NCI-H187 treated with DMSO at 0.1 percent for 48 hours (cell line): Measurements from ENCODE around the gene TENM3.
"Not testable (repeated sequence)": the region's sequence is repeated elsewhere in the genome, so short reads cannot be mapped to it uniquely, and the experiment has no call there.

Experiments
- DNase-seq: peaks from one replicate; lab custom pipeline; 2025; lab: John Stamatoyannopoulos, UW

Gene TENM3

DNA sequence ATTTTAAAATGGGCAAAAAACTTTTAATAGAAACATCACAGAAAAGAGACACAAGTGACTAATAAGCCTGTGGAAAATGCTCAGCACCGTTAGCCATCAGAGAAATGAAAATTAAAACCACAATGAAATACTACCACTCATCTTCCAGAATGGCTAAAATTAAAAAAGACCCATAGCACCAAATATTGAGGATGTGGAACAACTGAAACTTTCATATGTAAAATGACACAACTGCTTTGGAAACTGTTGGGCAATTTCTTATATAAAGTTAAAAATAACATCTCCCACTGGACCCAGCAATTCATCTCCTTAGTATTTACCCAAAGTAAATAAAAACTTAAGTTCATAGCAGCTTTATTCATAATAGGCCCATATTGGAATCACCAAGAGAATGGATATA lies 94.2 kb downstream of the TENM3 start:
- DNase-seq: no peak

DNA sequence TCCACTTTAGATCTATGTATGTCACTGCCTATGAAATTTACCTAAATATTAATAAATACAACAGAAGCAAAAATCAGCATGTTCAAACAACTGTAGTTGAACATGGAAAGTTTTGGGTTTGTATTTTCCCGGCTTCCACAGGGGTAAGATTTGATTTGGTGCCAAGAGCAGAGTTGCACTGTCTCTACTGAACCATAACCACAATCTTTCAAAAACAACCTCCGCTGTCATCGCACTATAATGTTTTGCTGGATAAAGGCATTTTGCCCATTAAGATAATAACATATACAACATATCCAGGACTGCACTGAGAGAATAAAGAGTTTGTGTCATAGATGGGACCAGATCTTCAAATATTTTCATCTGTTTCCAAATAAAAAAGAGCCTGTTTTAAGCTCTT lies 94.9 kb downstream of the TENM3 start:
- DNase-seq: no peak

DNA sequence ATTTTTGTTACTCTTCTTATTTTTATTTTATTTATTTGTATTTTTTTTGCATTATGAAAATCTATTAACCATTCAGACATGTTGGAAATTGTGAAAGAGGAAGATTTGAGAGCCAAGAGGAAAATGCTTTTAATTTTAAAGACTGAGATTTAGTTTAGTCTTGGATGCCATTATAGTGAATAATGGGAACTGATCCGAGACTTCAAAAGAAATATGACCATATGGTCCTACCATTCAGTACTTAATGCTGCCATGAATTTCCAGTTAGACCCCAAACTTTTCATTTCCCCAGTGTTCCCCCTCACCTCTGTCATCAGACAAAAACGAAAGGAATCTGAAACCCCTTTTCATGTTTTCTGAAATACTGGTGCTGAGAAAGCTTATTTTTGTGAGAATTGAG lies 95.5 kb downstream of the TENM3 start:
- DNase-seq: no peak

DNA sequence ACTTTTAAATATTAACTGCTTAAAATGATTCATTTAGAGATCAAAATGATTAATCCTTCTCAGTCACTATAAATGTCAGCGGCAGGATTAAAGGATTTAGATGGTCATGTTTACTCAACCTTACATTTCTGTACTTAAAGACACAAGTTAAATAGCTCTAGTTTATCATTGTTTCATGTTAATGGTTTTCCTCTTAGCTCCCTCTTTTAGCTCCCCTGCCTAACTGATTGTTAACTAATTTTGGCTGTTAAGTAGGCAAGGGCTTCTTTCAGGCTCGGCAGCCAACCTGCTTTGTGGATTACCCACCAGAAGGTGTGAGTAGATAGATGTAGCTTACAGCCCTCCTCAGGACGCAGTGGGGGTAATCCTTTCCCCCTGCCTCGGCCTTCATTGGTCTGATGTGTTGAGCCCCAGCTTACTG lies 96.0 kb downstream of the TENM3 start:
- DNase-seq: no peak

DNA sequence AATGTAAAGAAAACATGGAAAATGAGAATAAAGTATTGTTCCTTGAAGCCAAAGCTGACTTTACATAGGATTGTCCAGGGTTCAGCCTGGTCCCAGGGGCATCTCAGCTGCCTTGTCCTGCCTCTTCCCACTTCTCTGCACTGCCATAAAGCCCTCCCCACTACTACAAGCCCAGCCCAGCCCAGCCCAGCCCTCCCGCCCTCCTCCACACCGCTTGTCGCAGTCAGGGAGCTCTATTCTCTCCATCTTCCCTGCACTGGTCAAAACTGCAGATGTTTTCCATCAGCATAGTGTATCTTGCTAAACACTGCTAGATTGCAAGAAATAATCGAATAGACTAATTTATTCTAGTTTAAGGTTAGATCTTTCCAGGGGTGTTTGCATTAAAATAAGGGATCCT lies 100.3 kb downstream of the TENM3 start:
- no peak for DNase-seq

DNA sequence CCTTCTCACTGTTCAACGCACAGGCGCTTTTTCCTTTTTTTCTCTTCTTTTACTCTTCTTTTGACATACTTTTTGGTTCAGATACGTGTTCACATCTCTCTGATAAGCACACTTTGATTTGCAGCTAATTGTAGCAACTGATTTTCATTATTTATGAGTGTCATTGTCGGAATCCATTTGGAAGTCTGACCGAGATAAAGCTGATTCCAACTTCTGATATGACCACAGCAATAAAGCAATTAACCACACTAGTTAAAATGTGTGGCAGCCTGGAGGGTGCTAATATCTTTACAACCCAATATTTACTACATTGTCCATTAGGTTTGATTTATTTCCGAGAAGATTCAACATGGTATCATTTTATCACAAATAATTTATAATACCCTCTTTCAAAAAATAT lies 101.8 kb downstream of the TENM3 start:
- no peak for DNase-seq

DNA sequence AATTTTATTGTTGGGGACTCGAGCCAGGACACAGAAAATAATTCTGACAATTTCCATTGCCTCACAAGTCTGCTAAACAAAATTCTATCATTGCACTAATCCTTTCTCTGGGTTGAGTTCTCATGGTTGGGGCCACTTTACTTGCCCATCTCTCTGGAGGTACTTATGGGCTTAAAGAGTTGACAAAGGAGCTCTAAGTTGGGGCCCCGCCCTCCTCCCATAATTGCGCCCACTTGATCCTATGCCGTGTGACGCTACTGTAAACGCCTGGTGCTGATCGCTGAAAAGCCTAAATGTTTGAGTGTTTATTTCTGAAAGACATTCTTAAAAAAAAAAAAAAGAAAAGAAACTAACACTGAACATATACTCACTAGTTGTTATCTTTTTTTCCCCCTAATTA lies 103.0 kb downstream of the TENM3 start:
- no peak for DNase-seq

DNA sequence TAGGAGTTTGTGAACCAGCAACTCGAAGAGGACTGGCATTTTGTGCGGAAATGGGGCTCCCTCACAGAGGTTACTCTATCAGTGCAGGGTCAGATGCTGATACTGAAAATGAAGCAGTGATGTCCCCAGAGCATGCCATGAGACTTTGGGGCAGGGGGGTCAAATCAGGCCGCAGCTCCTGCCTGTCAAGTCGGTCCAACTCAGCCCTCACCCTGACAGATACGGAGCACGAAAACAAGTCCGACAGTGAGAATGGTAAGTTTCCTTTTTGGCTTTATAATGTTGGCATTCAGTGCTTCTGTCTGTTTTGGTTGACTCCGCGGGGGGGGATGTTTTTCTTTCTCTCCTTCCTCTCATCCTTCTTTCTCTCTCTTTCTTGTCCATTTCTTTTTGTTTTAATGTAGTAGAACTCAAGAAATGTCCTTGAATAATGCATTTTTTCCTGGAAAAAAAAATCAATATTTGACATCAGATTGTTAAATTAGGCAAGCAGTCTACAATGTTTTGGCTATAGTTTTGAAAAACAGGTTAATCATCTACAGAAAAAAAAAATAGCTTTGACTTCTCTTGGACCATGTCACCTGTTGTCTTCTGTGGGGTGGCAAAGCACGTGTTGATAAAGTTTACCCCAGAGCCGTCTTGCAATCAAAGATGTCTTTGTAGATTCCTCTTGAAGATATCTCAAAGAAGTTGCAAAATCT lies 103.6 kb downstream of the TENM3 start:
- DNase-seq: no peak

DNA sequence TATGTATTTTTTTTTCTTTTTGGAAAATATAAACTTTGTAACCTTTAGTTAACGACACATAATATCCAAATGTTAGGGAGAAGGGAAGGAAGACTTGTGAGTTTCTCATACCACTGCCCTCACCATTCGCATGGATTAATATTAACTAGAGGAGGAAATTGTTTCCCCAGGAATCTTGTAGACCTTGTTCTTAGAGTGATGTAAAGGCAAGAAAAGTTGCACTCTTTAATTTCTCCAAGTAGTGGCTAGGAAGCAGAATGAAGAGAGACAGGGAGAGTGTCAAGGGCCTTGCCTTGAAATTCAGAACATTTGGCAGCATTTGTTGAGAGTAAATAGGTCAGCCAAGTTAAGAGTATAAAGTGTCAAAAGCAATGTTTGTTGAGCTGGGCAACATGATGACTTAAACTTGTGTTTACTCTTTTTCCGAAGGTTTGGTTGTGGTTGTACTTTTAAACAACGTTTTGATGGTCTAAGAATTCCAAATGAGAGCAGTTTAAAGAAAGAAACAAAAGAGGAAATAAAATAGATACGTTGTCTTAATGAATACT lies 105.7 kb downstream of the TENM3 start:
- DNase-seq: no peak

DNA sequence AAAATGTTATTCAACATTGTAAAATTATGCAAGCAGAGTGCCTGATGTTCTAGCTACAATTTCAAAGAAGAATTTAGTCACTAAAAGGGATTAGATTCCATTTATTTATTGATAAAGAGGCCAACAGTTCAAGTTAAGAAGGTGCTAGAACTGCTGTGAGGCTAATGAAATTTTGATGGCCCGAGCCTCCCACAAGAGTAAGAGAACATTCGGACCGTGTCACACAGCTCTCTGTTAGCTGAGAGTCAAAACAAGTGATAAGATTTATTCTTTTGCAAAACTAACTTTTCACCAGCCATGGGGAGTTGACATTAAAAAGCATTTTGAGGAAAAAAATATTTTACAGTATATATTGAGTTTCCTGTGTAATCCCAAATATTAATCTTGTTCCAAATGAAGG lies 106.8 kb downstream of the TENM3 start:
- DNase-seq: no peak

DNA sequence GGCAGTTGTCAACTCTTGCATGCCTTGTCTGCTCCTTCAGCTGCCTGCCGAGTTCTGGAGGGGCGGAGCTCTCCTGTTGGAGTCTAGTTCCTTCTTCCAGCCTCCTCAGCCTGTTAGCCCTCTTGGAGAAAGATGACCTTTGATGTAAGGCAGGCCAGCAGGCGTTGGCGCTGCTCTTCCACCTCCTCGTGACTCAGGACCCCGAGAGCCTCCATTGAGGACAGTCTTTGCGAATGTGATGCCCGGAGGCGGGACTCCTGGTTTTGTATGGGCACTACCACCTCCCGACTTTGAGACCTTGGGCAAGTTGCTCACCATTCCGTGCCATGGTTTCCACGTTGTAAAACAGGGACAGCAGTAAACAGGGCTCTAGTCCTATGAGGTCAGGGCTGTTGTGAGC lies 108.3 kb downstream of the TENM3 start:
- DNase-seq: no peak

DNA sequence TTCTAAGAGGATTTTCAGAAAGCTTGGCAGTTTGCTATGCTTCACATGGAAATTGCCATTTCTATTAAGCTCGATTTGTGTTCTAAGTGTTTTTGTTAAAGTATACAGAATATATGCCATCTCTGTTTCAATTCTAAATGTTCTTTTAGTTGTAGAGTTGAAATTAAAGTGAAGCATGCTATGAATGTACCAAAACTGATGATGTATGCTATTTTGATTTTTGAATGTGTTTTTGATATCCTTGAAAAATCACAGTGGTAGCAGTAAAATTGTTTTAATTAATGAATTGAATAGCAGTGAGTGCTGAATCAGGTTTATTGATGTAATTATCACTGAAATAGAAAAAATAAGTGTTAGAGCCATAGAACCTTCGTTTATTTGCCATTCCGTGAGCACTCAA lies 110.9 kb downstream of the TENM3 start:
- DNase-seq: no peak

DNA sequence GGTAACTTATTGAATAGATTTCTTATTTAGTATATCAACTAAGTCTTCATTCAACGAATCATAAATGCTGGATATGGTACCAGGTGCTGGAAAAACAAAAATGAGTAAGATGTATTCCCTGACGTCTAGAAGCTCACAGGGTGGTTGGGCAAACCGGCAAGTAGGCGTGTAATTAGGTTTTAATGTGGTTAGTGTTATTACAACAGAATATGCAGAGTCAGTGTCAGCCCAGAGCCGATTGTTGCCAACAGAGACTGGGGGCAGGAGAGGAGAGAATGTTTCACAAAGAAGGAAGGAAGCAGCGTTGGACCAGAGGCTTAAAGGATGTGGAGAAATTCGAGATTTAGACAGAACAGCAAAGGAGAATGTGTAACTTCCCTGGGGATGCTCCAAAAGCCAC lies 111.7 kb downstream of the TENM3 start:
- no peak for DNase-seq

DNA sequence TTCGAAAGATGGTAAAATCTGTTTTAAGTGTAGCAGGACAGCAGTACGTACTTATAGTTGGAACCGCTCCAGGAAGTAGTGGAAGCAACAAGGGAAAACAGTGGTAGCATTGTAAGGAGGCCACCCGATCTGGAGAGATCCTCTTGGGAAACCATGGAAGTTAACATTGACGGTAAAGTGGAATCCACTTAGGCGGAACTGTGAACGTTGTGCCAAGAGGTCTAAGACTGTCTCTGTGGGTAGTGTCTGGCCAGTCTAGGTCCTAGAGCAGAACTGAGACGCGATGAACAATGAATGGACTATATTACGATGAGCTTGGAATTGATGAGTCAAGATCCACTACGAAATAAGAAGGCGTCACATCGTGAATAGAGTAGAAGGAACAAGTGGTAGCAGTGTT lies 124.0 kb downstream of the TENM3 start:
- DNase-seq: peak; percentile 33

DNA sequence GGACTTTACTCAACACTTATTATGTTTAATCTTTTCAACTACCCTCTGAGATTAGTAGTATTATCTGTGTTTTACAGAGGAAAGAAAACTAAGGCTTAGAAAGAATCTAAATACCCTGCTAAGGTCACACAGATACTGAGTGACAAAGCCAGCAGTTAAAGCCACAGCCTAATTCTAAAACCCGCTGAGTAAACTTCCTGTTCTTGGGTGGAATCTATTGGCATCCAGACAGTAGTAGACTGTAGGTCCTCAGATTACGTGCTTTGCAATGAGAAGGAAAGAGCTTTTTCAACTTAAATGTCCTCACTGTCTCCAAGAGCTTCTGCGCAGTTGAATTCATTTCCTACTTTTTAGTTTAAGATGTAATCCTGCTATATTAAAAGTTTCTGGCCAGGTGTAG lies 126.0 kb downstream of the TENM3 start:
- DNase-seq: no peak

DNA sequence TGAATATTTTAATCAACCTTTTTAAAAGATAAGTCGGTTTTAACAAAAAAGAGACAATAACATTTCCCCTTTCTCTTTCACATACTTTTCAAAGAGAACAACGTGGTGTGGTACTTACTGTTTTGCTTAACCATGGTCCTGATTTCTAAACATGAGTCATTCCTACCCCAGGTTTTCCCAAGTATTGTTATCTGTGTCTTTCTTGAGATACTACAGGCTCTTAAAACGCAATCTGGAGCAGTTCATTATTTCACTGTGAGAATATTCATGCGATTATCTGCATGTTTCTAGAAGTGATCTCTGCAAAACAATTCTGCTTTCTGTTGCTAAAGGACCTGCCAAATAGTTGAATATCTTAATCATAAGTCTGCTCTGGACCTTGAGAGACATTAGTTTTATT lies 127.3 kb downstream of the TENM3 start:
- no peak for DNase-seq

DNA sequence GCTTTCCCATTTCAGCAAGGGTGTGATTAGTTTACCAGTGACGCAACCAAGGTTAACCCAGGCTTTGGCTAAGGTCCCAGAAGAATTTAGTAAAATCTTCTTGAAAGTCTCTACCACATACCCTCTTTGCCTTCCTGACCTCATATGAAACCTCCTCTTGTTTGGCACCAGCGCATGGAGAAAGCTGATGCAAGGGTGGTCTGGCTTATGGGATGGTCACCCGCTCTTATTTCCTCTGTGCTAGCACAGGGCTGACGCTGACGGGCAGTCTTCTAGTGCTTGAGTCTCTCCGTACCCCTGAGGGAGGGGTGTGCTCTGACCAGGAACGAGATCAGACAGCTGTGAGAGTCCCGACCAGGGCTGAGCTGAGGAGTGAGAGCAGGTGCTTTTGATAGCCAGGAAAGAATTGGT lies 137.6 kb downstream of the TENM3 start:
- DNase-seq: no peak

DNA sequence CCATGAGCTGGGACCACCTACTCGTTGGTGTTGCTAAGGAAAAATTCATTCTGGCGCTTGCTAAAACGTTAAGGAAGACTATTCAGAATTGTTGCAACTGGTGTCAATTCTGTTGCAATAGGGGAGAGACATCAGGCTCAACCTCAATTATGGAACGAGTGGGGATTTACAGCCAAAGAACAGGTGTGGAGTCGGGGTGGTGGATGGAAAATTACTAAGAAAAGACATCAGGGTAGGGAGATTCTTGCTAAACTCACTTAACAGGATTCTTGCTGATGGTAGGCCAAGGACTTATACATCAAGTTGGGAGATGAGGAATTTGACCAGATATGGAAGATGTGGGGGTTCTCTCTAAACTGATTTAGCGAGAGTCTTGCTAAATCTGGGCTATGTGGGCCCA lies 139.7 kb downstream of the TENM3 start:
- no peak for DNase-seq

DNA sequence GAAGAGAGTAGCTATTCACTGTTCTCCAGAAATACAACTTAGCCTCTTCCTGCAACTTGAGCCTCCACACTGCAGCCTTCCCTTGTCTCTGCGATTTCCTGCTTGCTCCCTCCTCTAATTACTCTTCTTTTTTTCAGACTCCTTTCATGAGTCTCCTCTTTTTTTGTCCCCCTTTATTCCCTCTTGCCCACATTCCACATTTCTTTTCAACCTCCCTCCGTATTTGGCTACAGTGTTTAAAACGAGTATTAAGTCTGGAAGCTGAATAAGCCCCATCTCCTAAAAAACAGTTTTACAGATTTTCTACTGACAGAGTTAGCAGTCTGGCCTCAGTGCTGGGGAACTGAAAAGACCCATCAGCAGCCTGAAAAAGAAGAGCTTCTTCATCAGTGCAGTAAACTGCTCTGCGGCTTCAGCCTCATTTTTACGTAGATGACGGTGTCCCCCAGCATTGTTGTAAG lies 141.5 kb downstream of the TENM3 start:
- no peak for DNase-seq

DNA sequence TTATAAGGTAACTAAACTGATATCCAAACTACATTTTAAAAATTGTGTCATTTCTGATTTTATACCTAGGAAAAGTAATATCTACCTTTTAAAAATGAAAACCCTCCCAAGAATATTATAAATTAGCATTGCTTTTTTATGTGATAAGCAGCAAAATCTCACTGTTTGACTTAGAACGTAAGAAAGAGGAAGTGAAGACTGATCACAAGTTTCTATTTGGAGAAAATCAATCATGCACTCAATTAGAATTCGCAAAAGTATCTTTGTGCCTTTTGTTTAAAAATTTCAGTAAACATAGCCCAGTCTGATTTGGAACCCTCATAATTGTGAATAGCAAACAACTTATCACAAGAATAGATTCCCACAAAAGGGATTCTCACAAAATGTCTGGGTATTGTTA lies 142.7 kb downstream of the TENM3 start:
- no peak for DNase-seq

DNA sequence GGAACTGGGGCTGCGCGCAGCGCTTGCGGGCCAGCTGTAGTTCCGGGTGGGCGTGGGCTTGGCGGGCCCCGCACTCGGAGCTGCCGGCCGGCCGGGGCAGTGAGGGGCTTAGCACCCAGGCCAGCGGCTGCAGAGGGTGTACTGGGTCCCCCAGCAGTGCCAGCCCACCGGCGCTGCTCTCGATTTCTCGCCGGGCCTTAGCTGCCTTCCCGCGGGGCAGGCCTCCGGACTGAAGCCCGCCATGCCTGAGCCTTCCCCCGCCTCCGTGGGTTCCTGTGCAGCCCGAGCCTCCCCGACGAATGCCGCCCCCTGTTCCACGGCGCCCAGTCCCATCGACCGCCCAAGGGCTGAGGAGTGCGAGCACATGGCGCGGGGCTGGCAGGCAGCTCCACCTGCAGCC lies 143.4 kb downstream of the TENM3 start:
- DNase-seq: not testable (repeated sequence)

DNA sequence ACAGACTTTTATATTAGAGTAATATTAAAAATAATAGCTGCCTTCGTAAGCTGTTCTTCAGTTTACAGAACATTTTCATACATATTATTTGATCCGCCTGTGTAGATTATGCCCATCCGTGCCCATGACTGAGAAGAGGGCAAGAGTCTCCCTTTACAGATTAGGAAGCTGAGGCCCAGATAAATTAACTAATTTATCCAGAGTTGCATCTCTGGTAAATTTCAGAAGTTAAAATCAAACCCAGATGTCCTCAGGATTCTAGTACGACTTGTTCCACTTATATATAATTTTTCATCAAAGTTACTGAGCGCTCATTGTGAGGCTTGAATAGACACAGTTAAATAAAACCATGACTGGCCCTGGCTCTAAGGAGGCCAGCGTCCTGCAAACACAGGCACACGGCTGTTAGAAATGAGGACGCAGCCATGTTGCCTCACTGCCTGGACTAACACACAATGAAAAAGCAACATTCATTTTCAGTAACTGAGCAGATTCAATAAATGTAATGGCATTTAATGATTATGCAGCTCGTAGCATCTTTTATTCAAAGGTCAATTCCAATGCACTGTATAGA lies 148.0 kb downstream of the TENM3 start:
- no peak for DNase-seq

DNA sequence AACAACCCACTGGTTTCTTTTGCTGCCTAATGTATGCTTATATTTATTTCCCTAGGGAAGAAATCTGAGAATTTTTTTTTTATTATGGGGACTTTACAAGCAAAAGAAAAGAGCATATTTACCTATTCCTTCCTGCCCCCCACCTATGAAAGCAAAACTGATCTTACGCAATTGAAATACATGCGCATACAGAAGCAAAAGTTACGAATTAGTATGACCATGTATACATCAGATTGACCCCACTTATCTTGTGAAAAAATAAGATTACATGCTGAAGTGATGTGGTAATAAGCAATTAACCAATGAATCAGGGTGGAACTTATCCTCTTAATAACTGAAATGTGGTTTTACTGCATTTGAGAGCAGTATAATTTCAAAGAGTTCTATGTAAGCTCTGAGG lies 151.0 kb downstream of the TENM3 start:
- no peak for DNase-seq

DNA sequence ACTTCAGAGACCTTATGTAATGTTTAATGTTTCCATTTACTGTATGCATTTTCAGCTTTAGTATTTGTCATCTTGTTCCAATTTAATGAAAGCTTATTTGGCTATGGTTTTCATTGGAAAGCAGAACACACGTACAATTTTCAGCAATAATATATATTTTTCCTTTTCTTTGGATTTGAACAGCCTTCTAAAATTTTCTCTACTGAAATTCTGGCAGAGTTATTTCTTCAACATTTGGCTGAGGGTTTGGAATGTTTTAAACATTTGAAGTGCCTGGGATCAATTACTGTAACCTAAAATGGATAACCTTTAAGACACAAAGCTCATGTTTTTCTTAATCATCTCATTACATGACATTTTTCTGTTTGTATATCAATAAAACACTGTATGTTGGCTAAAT lies 156.9 kb downstream of the TENM3 start:
- DNase-seq: no peak
